NCI-H2029 treated with DMSO at 0.1 percent for 48 hours (cell line): Measurements from ENCODE around the gene CACNB2.

Experiments used
- DNase-seq: peaks from one replicate; lab custom pipeline; 2025; lab: John Stamatoyannopoulos, UW

The CACNB2 gene

GRCh38 chr10:18231480-18231879 is 91.3 kb downstream of the CACNB2 start:
- no peak for DNase-seq

GRCh38 chr10:18233775-18234174 is 93.6 kb downstream of the CACNB2 start:
- DNase-seq: no peak

DNA sequence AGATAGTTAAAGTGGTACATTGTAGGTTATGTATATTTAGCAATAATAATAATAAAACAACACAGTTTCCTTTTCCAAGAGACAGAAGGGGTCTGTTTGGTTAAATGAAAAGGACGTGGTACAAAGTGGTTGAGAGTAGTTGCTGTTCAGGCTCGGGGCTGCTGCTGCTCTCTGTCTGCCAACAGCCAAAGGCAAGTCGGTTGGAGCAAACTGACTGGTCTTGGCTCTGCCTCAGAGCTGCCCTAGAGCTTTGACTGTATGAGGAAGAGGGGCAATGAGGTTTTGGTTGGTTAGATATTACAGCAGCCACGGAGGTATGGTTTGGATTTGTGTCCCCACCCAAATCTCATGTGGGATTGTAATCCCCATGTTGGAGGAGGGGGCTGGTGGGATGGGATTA is 95.3 kb downstream of the CACNB2 start:
- no peak for DNase-seq

- DNase-seq: no peak
These were observed 96.5 kb downstream of the CACNB2 start for GRCh38 chr10:18236756-18237155.

- DNase-seq: no peak
These were observed 98.8 kb downstream of the CACNB2 start for GRCh38 chr10:18238870-18239485.

- no peak for DNase-seq
These were observed 100.1 kb downstream of the CACNB2 start for GRCh38 chr10:18240185-18240882.

DNA sequence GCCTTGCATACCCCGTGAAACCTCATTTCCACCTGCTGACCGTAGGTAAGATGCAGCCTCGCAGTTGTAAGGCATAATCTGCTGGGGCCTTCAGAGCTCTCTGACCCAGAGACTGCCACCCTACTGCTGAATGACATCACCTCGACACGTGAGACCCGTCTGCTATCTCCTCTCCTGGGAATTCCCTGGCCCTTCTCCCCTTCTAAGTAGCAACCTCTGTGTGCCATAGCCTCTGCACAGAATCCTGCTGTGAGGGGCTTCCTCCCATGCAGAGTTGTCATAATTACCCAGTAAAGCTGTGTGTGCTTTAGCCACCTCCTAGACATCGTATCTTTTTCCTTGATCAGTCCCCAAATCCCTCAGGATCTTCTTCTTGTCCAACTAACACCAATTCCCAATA is 106.7 kb downstream of the CACNB2 start:
- no peak for DNase-seq

DNA sequence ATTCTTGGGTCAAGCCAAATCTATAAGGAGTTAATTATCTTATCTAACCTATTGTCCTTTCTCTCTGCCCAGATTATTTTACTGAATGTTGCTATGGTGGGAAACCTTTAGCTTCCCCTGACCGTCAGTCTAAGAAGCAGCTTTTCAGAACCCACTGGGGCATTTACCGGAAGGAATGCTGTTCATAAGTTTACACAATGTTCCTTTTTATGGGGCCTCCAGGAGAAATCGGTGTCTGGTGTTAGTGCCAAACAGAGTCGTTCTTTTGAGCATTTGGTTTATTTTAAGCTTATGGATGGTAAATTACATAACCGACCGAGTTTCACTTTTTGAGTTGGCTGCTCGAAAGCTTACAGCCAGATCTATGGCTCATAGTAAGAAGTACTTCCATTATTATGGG is 111.9 kb downstream of the CACNB2 start:
- no peak for DNase-seq

DNA sequence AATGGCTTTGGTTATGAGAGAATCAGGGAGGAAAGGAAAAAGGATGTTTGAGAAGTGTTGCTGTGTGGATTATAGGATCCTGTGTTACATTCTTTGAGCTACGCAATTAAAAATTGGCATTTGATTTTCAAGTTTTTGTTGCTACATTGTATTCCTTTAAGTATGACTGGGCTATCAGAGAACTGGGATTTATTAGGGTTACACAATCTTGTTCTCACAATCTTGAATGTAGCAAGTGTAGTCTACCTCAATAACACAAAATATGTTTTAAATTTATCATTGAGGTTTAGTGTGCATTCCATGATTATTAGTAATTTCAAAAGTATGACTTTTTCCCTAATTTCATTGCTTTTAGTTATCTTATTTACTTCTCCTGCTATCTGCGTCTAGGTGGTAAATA is 113.9 kb downstream of the CACNB2 start:
- no peak for DNase-seq

DNA sequence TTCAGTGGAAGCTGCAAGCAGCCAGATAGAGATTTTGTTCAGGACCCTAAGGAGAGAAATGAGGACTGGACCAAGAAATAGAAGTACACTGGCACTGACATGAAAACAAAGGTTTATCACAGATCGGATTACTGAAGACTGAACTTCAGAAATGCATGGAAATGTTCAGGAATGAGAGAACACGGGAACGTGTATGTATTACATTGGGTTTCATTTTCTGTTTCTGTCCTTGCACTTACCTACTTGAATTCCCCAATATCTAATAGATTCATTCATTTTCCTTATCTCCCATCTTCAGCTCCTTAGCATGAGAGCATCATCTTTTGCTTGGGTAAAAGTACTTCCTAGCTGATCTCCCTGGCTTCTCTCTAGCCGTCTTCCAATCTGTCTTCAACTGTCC is 114.5 kb downstream of the CACNB2 start:
- no peak for DNase-seq

DNA sequence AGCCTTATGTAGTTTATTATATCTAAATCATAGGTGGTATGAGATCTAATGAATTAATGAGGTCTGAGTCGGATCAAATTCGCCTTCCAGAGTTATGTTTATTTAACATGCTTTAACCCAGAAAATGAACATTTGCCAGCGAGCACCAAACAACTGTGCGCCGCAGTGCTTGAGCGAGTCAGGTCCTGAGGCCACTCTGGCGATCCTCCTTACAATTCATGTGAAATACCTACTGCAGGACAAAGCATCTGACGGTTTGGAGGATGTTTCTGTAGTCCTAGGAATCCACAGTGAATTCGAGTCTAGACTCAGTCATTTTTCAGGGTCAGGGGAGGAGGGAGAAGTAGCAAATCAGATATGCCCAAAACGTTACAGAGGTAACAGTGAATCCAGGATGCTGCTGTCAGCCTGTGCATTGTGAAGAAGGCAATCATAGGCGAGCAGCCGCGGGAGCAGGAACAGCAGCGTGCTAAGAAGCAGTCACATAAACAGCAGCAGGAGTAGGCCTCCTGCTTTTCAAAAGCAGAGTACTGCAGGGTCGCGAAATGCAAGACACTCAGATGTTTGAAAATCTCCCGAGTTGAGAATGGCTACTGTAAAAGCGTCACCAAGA is 120.2 kb downstream of the CACNB2 start:
- no peak for DNase-seq

DNA sequence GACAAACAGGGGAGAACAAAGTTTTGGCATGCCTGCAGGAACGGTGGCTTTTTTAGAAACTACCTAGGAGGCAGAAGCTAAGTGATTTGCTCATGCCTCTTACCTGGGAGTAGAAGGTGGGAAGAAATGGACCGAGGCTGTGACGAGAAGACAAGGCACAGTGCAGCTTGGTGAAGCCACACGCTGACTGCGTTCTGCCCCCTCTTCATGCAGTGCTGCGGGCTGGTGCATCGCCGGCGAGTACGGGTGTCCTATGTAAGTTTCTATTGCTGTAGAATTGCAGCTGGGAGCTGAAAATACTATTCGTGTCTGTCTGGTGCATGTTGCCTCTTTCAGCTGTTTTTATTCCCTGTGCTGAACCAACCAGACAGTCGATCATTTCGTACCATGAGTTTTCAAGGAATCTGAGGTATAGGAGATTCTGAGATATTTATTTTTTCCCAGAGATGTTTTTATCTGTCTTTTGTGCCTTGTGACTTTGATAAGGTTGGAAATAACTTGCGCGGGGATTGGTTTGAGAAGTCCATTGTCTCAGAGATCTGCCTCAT is 120.9 kb downstream of the CACNB2 start:
- DNase-seq: no peak

DNA sequence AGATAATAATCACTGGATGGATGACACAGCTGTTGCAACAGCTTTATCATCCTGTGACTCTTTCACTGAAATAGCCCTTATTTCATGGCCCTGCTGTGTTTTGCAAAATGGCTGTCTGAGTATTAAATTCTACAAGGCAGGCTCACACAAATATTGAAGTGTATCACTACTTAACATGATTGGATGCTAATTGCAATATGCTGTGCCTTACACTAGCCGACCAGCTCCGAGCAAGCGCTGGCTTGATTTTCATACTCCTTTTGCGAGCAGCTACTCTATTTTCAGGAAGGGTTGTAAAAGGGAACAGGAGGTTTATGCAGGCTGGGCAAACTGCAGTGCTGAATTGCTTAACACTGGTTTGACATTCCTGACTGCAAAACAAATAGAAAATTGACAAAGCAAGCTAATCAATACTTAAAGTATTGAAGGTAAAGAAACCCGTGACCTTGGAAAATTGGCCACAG is 121.6 kb downstream of the CACNB2 start:
- DNase-seq: no peak

GRCh38 chr10:18264466-18265050 is 124.3 kb downstream of the CACNB2 start:
- no peak for DNase-seq

DNA sequence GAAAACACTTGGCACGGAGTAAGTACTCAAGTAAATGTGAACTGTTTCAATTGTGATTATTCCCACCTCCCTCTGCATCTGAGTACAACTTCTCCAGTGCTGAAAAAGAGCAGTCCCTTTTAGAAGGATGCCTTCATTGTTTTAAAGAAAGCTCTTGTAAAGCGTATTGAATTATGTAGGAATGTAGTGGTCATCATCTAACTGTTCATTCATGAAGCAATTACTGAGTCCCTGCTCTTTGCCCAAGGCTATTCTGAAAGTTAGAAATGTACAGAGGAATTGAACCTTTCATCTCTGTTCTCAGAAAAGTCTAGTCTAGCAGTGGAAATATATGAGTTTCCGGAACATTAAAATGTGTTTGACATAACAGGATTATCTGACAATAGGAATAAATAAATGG is 127.8 kb downstream of the CACNB2 start:
- no peak for DNase-seq

DNA sequence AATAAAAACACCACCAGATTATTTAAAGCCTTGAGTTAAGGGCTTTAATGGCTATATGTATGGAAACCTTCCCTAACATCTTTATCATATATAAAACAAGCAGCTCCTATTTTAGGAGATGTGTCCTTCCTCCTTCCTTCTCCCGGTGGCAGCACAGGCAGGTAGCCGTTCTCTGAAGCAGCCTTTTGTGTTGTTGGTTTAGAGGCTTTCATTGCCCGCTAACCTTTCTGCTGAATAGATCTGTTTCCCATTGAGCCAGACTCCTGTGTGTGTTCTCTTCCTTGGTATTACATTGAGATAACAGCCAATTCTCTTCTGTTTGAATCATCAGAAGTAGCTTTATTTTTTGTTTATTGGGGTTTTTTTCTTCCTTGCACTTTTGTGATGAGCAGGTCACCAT is 131.3 kb downstream of the CACNB2 start:
- no peak for DNase-seq

GRCh38 chr10:18273039-18273438 is 132.8 kb downstream of the CACNB2 start:
- DNase-seq: no peak

GRCh38 chr10:18278181-18278580 is 138.0 kb downstream of the CACNB2 start:
- no peak for DNase-seq

DNA sequence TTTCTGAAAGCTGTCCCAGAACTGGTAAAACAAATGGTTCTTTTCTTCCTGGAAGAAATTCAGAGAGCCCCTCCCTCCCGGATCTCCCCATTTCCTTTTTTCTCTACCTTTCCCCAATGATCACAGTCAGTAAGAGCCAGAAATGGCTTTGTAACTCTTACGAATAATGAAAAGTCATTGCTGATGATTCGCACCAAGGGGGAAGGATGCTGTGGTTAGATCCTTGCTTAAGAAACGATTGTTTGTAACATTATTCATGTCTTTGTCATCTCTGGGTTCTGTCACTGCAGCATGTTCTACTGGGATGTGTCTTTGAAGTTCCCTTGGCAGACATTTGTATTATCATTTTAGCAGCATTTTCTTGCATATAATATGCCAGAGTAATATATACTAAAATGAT is 138.9 kb downstream of the CACNB2 start:
- no peak for DNase-seq

DNA sequence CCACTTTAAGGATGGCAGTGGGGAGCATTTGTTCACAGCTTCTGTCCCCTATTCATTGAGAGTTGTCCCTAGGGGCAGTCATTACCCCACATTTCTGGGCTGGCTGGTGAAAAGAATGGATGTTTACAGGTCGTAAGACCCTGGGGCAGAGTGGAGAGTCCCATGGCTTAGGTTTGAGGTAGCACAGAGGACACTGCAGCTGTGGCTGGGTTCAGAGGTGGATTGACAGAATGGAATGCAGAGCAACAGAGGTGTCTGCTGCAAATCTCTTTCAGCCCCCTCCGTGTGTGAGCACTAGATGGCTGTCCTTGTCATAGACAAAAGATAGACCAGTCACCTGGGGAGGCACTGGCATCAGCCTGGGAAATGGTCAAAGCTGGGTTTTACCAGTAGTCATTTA is 141.9 kb downstream of the CACNB2 start:
- no peak for DNase-seq

- DNase-seq: no peak
These were observed 150.6 kb downstream of the CACNB2 start for GRCh38 chr10:18290651-18291313.
